WTC11 (cell line): Measurements from ENCODE around the gene ZC3H12C. TPM values are rescaled to one million over a fixed set of nuclear protein-coding genes. Genes with fewer than 3 reads are reported as not detected.

Experiments used
- ATAC-seq: fragments of 200-7000 bp; cut with Tn5 transposase; 2 replicates; pipeline ENCODE4 v1.10.0; 2021; ENCODE audit warnings: mild to moderate bottlenecking, moderate library complexity
- CTCF ChIA-PET: fragments of 300-600 bp; sonication (Branson Sonifier 250); formaldehyde crosslinking; loops from one replicate; lab custom pipeline; 2021; ENCODE audit warnings: antibody characterized with exemption; lab: Charles Lee
- POLR2A ChIA-PET: fragments of 350-600 bp; sonication (Branson Sonifier 250); formaldehyde crosslinking; loops from one replicate; lab custom pipeline; 2021; ENCODE audit warnings: antibody characterized with exemption; lab: Charles Lee
- DNase-seq: peaks from one replicate; pipeline ENCODE4 v3.0.0; 2021; ENCODE audit warnings: low spot score
- H3K27ac Mint-ChIP-seq: 2 replicates; pipeline ENCODE4 v1.8.0; 2021; ENCODE audit warnings: mixed read lengths
- H3K27me3 Mint-ChIP-seq: 2 replicates; pipeline ENCODE4 v1.8.0; 2021; ENCODE audit warnings: low read depth, mild to moderate bottlenecking, moderate library complexity, mixed read lengths
- H3K36me3 Mint-ChIP-seq: 2 replicates; pipeline ENCODE4 v1.8.0; 2021; ENCODE audit warnings: mixed read lengths
- H3K4me1 Mint-ChIP-seq: 2 replicates; pipeline ENCODE4 v1.8.0; 2022; ENCODE audit warnings: mixed read lengths
- H3K4me3 Mint-ChIP-seq: 2 replicates; pipeline ENCODE4 v1.8.0; 2021; ENCODE audit warnings: mild to moderate bottlenecking, moderate library complexity, mixed read lengths
- H3K9me3 Mint-ChIP-seq: 2 replicates; pipeline ENCODE4 v1.8.0; 2021; ENCODE audit warnings: mixed read lengths
- AFF4 ChIP-seq: sonication (generic); formaldehyde crosslinking; IDR thresholded peaks from 2 replicates; pipeline ENCODE4 v1.8.1; 2023; ENCODE audit warnings: mild to moderate bottlenecking, missing genetic modification reagents, borderline replicate concordance
- ERG ChIP-seq: fragments of 250-450 bp; sonication (Bioruptor Pico); IDR thresholded peaks from 2 replicates; pipeline ENCODE4 v1.8.0; 2021; ENCODE audit warnings: mild to moderate bottlenecking
- HMGA2 ChIP-seq: fragments of 250-450 bp; sonication (Bioruptor Pico); IDR thresholded peaks from 2 replicates; pipeline ENCODE4 v1.4.0; 2021; ENCODE audit warnings: mild to moderate bottlenecking, moderate library complexity
- STAT6 ChIP-seq: sonication (generic); formaldehyde crosslinking; conservative IDR thresholded peaks from 2 replicates; pipeline ENCODE4 v1.8.1; 2023; ENCODE audit warnings: mild to moderate bottlenecking, low read depth, missing genetic modification reagents, moderate library complexity
- TEAD1 ChIP-seq: sonication (generic); formaldehyde crosslinking; IDR thresholded peaks from 2 replicates; pipeline ENCODE4 v1.8.0; 2022; ENCODE audit warnings: mild to moderate bottlenecking, missing genetic modification reagents
- USF1 ChIP-seq: sonication (generic); formaldehyde crosslinking; IDR thresholded peaks from 2 replicates; pipeline ENCODE4 v1.8.0; 2022; ENCODE audit warnings: mild to moderate bottlenecking, missing genetic modification reagents
- ZBTB43 ChIP-seq: sonication (generic); formaldehyde crosslinking; IDR thresholded peaks from 2 replicates; pipeline ENCODE4 v1.8.1; 2023; ENCODE audit warnings: mild to moderate bottlenecking, missing genetic modification reagents
- ZNF263 ChIP-seq: sonication (generic); formaldehyde crosslinking; IDR thresholded peaks from 2 replicates; pipeline ENCODE4 v1.8.1; 2022; ENCODE audit warnings: low read depth, mild to moderate bottlenecking, moderate library complexity, missing genetic modification reagents
- ZNF281 ChIP-seq: sonication (generic); formaldehyde crosslinking; IDR thresholded peaks from 2 replicates; pipeline ENCODE4 v1.8.0; 2023; ENCODE audit warnings: mild to moderate bottlenecking, missing genetic modification reagents
- ZNF317 ChIP-seq: sonication (generic); formaldehyde crosslinking; IDR thresholded peaks from 2 replicates; pipeline ENCODE4 v1.8.1; 2023; ENCODE audit warnings: low read depth, mild to moderate bottlenecking, moderate library complexity, missing genetic modification reagents, borderline replicate concordance
- ZNF416 ChIP-seq: fragments of 250-450 bp; sonication (Bioruptor Pico); IDR thresholded peaks from 2 replicates; pipeline ENCODE4 v1.9.0; 2021; ENCODE audit warnings: mild to moderate bottlenecking, inconsistent platforms
- ZNF671 ChIP-seq: fragments of 250-450 bp; sonication (Bioruptor Pico); IDR thresholded peaks from 2 replicates; pipeline ENCODE4 v1.8.0; 2021; ENCODE audit warnings: mild to moderate bottlenecking
- total RNA-seq: library from RNA; stranded (reverse); gene quantifications from 3 replicates; pipeline ENCODE4 v1.2.3, GENCODE V29; 2021

The ZC3H12C gene
- total RNA-seq, 1 experiment from 2014 or later: 2.4 TPM

- POLR2A ChIA-PET: no interaction called here
- DNase-seq (no peak), ATAC-seq (no peak)
- Mint-ChIP-seq H3K4me1 (no peaks in the 10 kb centered on the region), H3K36me3 (peaks cover 14% of the 10 kb centered on the region), H3K27ac (no peak overlapping the region; the same call in 1 of the 2 replicates), H3K4me3 (no peak overlapping the region), H3K27me3 (no peaks in the 10 kb centered on the region), H3K9me3 (no peaks in the 10 kb centered on the region)
- TF ChIP-seq USF1 (no peak), TEAD1 (CRISPR knock-in tag) (no peak), ZNF281 (CRISPR knock-in tag) (no peak), STAT6 (no peak), ZNF416 (CRISPR knock-in tag) (no peak), AFF4 (CRISPR knock-in tag) (no peak), HMGA2 (no peak), ZBTB43 (CRISPR knock-in tag) (no peak), ERG (CRISPR knock-in tag) (no peak), ZNF263 (CRISPR knock-in tag) (no peak), ZNF317 (no peak), ZNF671 (CRISPR knock-in tag) (no peak)
- CTCF ChIA-PET: interaction anchor here (1.0 to 1.1 kb wide), 2 partner anchors 8 to 84 kb away, joined by 3 read pairs; no protein-coding TSS in a partner anchor
These were observed 72.1 kb downstream of the ZC3H12C start for GRCh38 chr11:110165039-110165925.
